Calu3 (cell line): Measurements from ENCODE around the gene PTPRN2. TPM values are rescaled to one million over a fixed set of nuclear protein-coding genes. Genes with fewer than 3 reads are reported as not detected.

Source experiments
- BruUV-seq: library from RNA; stranded (reverse); fragments of 400-500 nt; replicated peaks from 2 replicates; lab custom pipeline; 2021; lab: Mats Ljungman, UMichigan
- CTCF ChIA-PET: fragments of 300-600 bp; sonication (Branson Sonifier 250); formaldehyde crosslinking; loops from one replicate; lab custom pipeline; 2022; ENCODE audit warnings: antibody characterized with exemption; lab: Charles Lee
- DNase-seq: peaks from one replicate; pipeline ENCODE4 v3.0.0; 2022
- H3K27ac Mint-ChIP-seq: one replicate; pipeline ENCODE4 v1.8.0; 2022; ENCODE audit warnings: mixed read lengths; ENCODE audit not compliant: unreplicated experiment
- H3K27me3 Mint-ChIP-seq: one replicate; pipeline ENCODE4 v1.8.0; 2022; ENCODE audit warnings: mixed read lengths; ENCODE audit not compliant: unreplicated experiment
- H3K36me3 Mint-ChIP-seq: one replicate; pipeline ENCODE4 v1.8.0; 2022; ENCODE audit warnings: mild to moderate bottlenecking, moderate library complexity, mixed read lengths; ENCODE audit not compliant: insufficient read depth, unreplicated experiment
- H3K4me1 Mint-ChIP-seq: one replicate; pipeline ENCODE4 v1.8.0; 2022; ENCODE audit warnings: mild to moderate bottlenecking, low read depth, mixed read lengths; ENCODE audit not compliant: unreplicated experiment
- H3K4me3 Mint-ChIP-seq: one replicate; pipeline ENCODE4 v1.8.0; 2022; ENCODE audit warnings: mild to moderate bottlenecking, low read depth, moderate library complexity, mixed read lengths; ENCODE audit not compliant: unreplicated experiment
- H3K9me3 Mint-ChIP-seq: one replicate; pipeline ENCODE4 v1.8.0; 2022; ENCODE audit warnings: low read depth, mixed read lengths; ENCODE audit not compliant: unreplicated experiment
- intact Hi-C: fragments of 100-400 bp; cut with micrococcal nuclease; formaldehyde crosslinking; loops from one replicate; pipeline ENCODE4 v1.10.0; 2022; ENCODE audit not compliant: unreplicated experiment
- total RNA-seq: library from RNA; stranded (reverse); gene quantifications from 2 replicates; pipeline ENCODE4 v1.2.3, GENCODE V29; 2022
- TF ChIP-seq, protein P1 (sequence below): fragments of 200-600 bp; IDR thresholded peaks from one replicate; pipeline ENCODE4 v1.8.0; 2022; ENCODE audit warnings: antibody characterized with exemption; ENCODE audit not compliant: unreplicated experiment

PTPRN2 gene
- total RNA-seq, 1 experiment from 2014 or later = 2.0 TPM

DNA sequence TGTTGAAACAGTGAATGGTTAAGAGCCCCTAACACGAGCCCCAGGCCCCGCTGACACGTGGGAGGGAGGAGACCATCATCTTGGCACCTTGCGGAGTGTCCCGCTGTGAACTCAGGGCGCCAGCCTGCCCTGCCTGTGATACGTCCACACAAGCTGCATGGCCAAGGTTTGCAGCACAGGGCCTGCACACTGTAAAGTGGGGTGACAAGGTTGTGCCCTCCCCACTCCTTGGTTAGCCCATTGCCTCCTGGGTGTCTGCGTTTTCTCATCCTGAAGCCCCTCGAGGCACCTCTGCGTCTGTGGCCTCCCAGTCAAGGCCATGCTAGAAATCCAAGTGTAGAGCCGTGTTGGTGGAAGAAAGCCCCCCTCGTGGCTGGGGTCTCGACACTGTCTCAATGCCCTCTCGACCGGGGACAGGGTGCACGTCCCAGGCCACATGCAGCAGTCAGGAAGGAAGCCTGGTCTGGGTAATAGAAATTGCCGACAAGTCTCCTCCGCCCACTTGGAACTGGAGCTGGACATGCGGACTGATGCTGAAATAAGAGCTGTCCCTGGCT lies 1058.8 kb downstream of the PTPRN2 start:
- Mint-ChIP-seq H3K4me3 (no peak overlapping the region), H3K9me3 (peaks cover 13% of the 10 kb centered on the region), H3K27ac (no peak overlapping the region), H3K4me1 (no peaks in the 10 kb centered on the region), H3K27me3 (peaks cover 29% of the 10 kb centered on the region), H3K36me3 (no peaks in the 10 kb centered on the region)
- no TSS peak for BruUV-seq
- no peak for DNase-seq
- TF ChIP-seq, protein P1, sequence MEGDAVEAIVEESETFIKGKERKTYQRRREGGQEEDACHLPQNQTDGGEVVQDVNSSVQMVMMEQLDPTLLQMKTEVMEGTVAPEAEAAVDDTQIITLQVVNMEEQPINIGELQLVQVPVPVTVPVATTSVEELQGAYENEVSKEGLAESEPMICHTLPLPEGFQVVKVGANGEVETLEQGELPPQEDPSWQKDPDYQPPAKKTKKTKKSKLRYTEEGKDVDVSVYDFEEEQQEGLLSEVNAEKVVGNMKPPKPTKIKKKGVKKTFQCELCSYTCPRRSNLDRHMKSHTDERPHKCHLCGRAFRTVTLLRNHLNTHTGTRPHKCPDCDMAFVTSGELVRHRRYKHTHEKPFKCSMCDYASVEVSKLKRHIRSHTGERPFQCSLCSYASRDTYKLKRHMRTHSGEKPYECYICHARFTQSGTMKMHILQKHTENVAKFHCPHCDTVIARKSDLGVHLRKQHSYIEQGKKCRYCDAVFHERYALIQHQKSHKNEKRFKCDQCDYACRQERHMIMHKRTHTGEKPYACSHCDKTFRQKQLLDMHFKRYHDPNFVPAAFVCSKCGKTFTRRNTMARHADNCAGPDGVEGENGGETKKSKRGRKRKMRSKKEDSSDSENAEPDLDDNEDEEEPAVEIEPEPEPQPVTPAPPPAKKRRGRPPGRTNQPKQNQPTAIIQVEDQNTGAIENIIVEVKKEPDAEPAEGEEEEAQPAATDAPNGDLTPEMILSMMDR = no peak
- CTCF ChIA-PET = no interaction called here
- intact Hi-C loops = no loop called here

DNA sequence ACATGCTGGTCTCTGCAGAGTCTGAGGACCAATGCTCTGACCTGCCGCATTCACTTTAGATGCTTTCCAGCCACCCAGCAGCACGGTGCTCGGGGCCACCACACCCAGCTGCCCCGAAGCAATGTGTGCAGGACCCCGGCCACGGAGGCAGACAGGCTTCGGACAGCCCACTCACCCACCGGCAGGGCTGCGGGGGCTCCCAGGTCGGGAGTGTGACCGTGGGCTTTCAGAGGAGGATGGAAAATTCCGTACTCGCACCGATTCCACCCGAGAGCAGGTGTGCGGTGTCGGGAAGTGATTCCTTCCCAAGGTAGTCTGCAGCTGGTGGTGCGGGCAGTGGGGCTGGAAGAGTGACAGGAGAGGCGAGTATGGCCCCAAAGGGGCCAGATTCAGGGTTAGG lies 1059.9 kb downstream of the PTPRN2 start:
- no peaks in the 10 kb centered on the region for H3K4me1 Mint-ChIP-seq
- intact Hi-C loops = no loop called here
- H3K4me3 Mint-ChIP-seq = no peak overlapping the region
- H3K9me3 Mint-ChIP-seq = peaks cover 11% of the 10 kb centered on the region
- CTCF ChIA-PET = no interaction called here
- TF ChIP-seq, protein P1 = no peak
- BruUV-seq = no TSS peak
- no peak for DNase-seq
- H3K36me3 Mint-ChIP-seq = no peaks in the 10 kb centered on the region
- no peak overlapping the region for H3K27ac Mint-ChIP-seq
- peaks cover 29% of the 10 kb centered on the region for H3K27me3 Mint-ChIP-seq

DNA sequence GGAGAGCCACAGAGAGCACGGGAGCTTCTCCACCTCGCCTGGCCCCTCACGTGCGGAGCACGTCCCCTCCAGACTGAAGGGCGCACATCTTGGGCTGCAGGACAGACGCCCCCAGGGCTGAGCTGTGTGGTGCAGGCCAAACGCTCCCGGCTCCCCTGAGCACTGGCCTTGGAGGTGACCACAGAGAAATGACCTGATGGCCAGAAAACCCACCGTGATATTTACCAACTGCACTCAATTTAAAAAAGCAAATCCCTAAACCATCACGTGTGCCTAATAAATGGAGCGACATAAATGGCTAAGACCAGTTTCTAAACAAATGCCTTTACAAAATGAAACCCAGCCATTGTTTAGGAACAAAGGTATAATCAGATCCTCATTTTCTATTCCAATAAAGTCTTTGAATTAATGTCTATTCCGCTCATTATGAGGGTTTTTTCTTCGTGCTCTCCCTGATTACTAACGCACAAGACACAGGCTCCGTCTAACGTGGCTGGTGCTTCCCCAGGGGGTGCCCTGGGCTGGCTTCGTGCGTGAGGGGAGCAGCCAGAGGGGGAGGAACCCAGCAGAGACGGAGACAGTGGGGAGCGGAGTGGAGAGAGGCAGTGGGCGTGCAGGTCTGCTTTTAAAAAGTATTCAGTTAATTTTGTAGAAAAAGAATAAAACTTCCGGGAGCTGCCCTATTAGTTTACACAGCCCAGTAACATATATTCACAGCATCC lies 1060.5 kb downstream of the PTPRN2 start:
- Mint-ChIP-seq H3K9me3 (peaks cover 6% of the 10 kb centered on the region), H3K27ac (no peak overlapping the region), H3K27me3 (peaks cover 35% of the 10 kb centered on the region), H3K4me1 (no peaks in the 10 kb centered on the region), H3K4me3 (no peak overlapping the region), H3K36me3 (no peaks in the 10 kb centered on the region)
- BruUV-seq = no TSS peak
- TF ChIP-seq, protein P1 = no peak
- intact Hi-C loops = no loop called here
- CTCF ChIA-PET = no interaction called here
- DNase-seq = no peak

DNA sequence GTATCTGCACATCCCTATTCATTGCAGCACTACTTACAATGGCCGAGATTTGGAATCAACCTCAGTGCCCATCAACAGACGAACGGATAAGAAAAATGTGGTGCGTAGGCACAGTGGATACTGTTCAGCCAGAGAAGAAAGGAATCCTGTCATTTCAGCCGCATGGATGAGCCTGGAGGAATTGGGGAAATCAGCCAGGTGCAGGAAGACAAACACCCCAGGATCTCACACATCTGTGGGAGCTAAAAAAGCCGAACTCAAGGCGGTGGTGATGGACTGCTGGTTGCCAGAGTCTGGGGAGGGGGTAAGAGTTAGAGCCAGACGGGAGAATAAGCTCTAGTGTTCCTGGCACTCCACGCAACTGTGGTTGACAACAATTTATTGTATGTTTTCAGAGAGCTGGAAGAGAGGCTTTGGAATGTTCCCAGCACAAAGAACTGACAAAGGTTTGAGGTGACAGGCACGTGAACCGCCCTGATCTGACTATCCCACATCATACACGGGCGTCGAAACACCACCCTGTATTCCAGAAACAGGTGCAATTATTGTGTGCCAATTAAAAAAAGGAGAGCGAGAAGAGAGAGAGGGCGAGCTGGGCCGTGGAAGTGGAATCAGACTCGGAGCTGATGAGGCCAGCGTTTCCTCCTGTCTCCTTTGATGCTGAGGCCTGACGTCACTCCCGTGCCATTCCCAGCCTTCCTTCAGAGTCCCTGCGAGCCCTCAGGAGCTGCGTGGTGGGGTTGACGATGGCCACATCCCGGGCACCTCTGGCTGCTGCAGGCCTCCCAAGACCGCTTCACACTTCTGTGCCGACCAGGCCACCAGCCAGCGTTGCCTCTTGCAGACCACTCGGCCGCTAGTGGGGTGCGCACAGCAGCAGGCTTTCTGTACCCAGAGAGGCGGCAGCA lies 1061.4 kb downstream of the PTPRN2 start:
- TF ChIP-seq, protein P1 = no peak
- intact Hi-C loops = no loop called here
- BruUV-seq = no TSS peak
- no peak overlapping the region for H3K4me3 Mint-ChIP-seq
- no peaks in the 10 kb centered on the region for H3K4me1 Mint-ChIP-seq
- no peak overlapping the region for H3K27ac Mint-ChIP-seq
- H3K36me3 Mint-ChIP-seq = no peaks in the 10 kb centered on the region
- DNase-seq = no peak
- no peaks in the 10 kb centered on the region for H3K9me3 Mint-ChIP-seq
- CTCF ChIA-PET = no interaction called here
- peaks cover 41% of the 10 kb centered on the region for H3K27me3 Mint-ChIP-seq
